ENCODE data around the gene LASP1NB.
A peak's percentile ranks its signal among the peaks of the same experiment; 100 is the strongest.

The LASP1NB gene

GRCh38 chr17:38891441-38891840 lies 34.0 kb upstream of the LASP1NB start:
- no peak overlapping the region for H3K27ac Mint-ChIP-seq (ENCODE audit: unreplicated experiment)
- H3K9me3 Mint-ChIP-seq (ENCODE audit: low read depth, unreplicated experiment) = no peaks in the 10 kb centered on the region
- intact Hi-C loops (cut with micrococcal nuclease; ENCODE audit: unreplicated experiment) = no loop called here

GRCh38 chr17:38892083-38892482 lies 33.3 kb upstream of the LASP1NB start:
- no peaks in the 10 kb centered on the region for H3K9me3 Mint-ChIP-seq (ENCODE audit: low read depth, unreplicated experiment)
- intact Hi-C loops (cut with micrococcal nuclease; ENCODE audit: unreplicated experiment) = no loop called here
- no peak overlapping the region for H3K4me3 Mint-ChIP-seq (ENCODE audit: low read depth, unreplicated experiment)
- no peak for TF ChIP-seq CTCF (IDR thresholded peaks at IDR 0.05; ENCODE audit: unreplicated experiment)
- CTCF ChIA-PET = no interaction called here
- no peaks in the 10 kb centered on the region for H3K27me3 Mint-ChIP-seq (ENCODE audit: unreplicated experiment)
- no peak overlapping the region for H3K27ac Mint-ChIP-seq (ENCODE audit: unreplicated experiment)
- DNase-seq = no peak
- TSS peak; percentile 10 for BruUV-seq (replicated peaks)
- peaks cover 16% of the 10 kb centered on the region for H3K4me1 Mint-ChIP-seq (ENCODE audit: low read depth, unreplicated experiment)
- H3K36me3 Mint-ChIP-seq (ENCODE audit: insufficient read depth, unreplicated experiment) = peaks cover 83% of the 10 kb centered on the region

More at GRCh38 chr17:38891441-38891840, 34.0 kb upstream of the LASP1NB start:
- no peak for DNase-seq
- Mint-ChIP-seq H3K4me1 (ENCODE audit: low read depth, unreplicated experiment) (peaks cover 22% of the 10 kb centered on the region), H3K4me3 (ENCODE audit: low read depth, unreplicated experiment) (no peak overlapping the region), H3K27me3 (ENCODE audit: unreplicated experiment) (no peaks in the 10 kb centered on the region), H3K36me3 (ENCODE audit: insufficient read depth, unreplicated experiment) (peaks cover 86% of the 10 kb centered on the region)
- no peak for TF ChIP-seq CTCF (IDR thresholded peaks at IDR 0.05; ENCODE audit: unreplicated experiment)
- no TSS peak for BruUV-seq (replicated peaks)
- CTCF ChIA-PET = no interaction called here

GRCh38 chr17:38892620-38893019 lies 32.8 kb upstream of the LASP1NB start:
- TF ChIP-seq CTCF (IDR thresholded peaks at IDR 0.05; ENCODE audit: unreplicated experiment) = no peak
- no peak overlapping the region for H3K4me3 Mint-ChIP-seq (ENCODE audit: low read depth, unreplicated experiment)
- H3K27me3 Mint-ChIP-seq (ENCODE audit: unreplicated experiment) = no peaks in the 10 kb centered on the region
- CTCF ChIA-PET = no interaction called here
- peaks cover 16% of the 10 kb centered on the region for H3K4me1 Mint-ChIP-seq (ENCODE audit: low read depth, unreplicated experiment)
- H3K9me3 Mint-ChIP-seq (ENCODE audit: low read depth, unreplicated experiment) = no peaks in the 10 kb centered on the region
- BruUV-seq (replicated peaks) = no TSS peak
- intact Hi-C loops (cut with micrococcal nuclease; ENCODE audit: unreplicated experiment) = no loop called here
- H3K27ac Mint-ChIP-seq (ENCODE audit: unreplicated experiment) = no peak overlapping the region
- peaks cover 81% of the 10 kb centered on the region for H3K36me3 Mint-ChIP-seq (ENCODE audit: insufficient read depth, unreplicated experiment)
- no peak for DNase-seq

GRCh38 chr17:38893113-38893512 lies 32.3 kb upstream of the LASP1NB start:
- intact Hi-C loops (cut with micrococcal nuclease; ENCODE audit: unreplicated experiment) = no loop called here
- Mint-ChIP-seq H3K27me3 (ENCODE audit: unreplicated experiment) (no peaks in the 10 kb centered on the region), H3K36me3 (ENCODE audit: insufficient read depth, unreplicated experiment) (peaks cover 82% of the 10 kb centered on the region), H3K4me1 (ENCODE audit: low read depth, unreplicated experiment) (peaks cover 19% of the 10 kb centered on the region), H3K9me3 (ENCODE audit: low read depth, unreplicated experiment) (no peaks in the 10 kb centered on the region), H3K27ac (ENCODE audit: unreplicated experiment) (no peak overlapping the region), H3K4me3 (ENCODE audit: low read depth, unreplicated experiment) (no peak overlapping the region)
- CTCF ChIA-PET = interaction anchor here (1.2 kb wide), 1 partner anchor 23 kb away, joined by 4 read pairs; the partner anchor contains the start of gene LASP1
- no peak for TF ChIP-seq CTCF (IDR thresholded peaks at IDR 0.05; ENCODE audit: unreplicated experiment)
- no TSS peak for BruUV-seq (replicated peaks)
- no peak for DNase-seq

Data from Calu3 (cell line).